Amygdala (tissue), 56 donors: ENCODE measurements around the gene CEP164.
"Not testable (repeated sequence)": the region's sequence is repeated elsewhere in the genome, so short reads cannot be mapped to it uniquely, and the experiment has no call there.

ENCODE experiments used
- DNase-seq, 56 donors: peaks; one replicate each; lab custom pipeline; 2025; lab: John Stamatoyannopoulos, UW

The CEP164 gene

DNA sequence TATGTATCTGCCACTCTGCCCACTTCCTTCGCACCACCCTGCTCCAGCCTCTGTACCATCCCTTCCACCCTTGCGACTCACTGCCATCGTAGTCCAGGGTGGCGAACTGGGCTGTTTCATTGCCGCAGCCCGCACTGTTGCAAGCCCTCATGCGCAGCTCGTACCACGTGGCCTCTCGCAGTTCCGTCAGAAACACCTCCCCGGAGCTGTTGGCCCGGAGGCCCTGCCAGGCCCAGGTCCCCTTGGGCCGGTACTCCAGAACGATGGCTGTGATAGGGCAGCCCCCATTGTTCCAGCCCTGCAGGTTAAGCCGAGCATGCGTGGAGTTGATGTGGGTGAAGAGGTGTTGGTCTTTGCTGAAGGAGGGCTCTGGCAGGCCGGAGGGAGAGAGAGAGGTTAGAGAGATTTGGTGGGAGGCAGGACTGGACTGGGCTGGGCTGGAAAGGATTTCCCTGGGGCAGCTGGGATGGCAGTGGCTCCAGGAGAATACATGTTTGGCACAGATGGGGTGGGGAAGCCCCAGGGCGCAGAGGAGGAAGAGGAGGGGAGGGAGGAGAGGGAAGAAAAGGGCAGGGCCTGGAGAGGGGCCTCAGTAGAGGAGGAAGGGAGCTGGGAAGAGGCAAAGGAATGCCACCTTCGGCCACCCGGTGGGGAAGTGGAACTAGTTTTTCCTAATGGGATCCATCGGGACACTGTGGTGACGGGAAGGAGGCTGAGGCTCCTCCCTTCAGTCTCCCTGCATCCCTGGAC, 109.6 kb downstream of the CEP164 start:
- no peak for DNase-seq

DNA sequence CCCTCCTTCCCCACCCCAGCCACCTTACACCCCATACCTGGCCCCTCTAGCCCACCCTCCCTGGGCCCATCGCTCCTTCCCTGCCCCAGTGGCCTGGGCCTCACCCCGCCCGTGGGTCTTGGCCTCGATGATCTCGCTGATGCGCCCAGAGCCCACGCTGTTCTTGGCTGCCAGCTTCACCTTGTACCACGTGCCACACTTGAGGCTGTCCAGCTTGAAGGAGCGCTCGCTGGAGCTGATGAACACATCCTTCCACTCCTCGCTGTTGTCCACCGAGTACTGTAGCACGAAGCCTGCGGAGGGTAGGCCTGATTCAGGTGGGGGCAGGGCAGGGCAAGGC, 110.1 kb downstream of the CEP164 start:
- DNase-seq: no peak

DNA sequence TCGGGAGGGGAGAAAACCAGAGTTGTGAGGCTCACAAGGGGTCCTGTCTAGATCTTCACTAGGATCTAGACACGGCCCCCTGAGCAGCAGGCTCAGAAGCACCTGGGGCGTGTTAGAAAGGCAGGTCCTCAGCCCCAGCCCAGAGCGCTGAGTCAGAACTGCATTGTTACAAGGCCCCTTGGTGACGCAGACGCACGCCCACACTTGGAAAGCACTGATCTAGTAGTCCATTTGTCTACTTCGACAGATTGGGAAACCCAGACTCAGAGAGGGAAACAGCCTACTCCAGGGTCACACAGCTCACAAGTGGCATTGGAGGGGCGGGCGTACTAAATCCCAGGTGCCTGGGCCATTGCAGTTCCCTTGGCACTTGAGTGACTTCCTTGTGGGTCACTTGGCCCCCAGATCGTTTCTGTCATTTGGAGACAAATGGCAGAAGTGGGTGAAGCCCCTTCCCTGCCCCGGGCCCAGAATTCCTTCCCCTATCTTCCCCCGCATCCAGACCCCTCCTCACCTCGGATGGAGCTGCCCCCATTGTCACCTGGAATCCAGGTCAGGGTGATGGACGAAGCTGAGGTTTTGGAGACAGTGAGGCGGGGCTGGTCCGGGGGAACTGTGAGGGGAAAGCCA, 110.8 kb downstream of the CEP164 start:
- DNase-seq: peak in 2 of 56 donors; percentile 13 to 19

DNA sequence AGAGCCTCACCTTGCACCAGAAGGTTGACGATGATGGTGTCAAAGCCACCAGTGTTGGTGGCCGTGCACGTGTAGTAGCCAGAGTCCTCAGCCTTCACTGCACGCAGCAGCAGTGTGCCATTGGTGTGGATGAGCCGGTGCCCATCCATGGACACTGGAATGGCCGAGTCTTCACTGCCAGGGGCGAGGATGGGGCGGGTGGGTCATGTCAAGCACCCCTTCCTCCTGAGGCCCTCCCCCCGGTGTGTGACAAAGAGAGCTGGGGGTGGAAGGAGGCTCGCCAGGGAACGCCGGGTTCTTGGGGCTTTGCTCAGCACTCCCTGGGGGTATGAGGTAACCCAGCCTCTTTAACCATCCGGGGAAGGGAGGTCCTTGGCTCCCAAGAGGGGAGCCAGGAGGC, 111.6 kb downstream of the CEP164 start:
- no peak for DNase-seq

DNA sequence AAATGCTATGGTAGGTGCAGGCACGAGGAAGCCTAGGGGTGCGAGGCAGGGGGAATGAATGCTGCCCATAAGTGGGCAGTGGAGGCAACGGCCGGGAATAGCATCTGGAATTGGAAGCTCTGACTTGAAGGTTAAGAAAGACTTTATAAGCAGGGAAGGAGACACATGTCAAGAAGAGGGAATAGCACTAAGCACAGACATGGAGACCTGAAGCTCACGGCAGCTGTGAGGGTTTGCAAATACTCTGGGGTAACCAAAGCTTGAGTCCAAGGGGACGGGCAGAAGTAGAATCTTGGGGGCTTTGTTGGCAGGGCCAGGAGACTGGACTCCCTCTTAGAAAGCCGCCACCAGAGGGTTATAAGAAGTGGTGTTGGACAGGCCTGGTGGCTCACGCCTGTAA, 112.6 kb downstream of the CEP164 start:
- no peak for DNase-seq

DNA sequence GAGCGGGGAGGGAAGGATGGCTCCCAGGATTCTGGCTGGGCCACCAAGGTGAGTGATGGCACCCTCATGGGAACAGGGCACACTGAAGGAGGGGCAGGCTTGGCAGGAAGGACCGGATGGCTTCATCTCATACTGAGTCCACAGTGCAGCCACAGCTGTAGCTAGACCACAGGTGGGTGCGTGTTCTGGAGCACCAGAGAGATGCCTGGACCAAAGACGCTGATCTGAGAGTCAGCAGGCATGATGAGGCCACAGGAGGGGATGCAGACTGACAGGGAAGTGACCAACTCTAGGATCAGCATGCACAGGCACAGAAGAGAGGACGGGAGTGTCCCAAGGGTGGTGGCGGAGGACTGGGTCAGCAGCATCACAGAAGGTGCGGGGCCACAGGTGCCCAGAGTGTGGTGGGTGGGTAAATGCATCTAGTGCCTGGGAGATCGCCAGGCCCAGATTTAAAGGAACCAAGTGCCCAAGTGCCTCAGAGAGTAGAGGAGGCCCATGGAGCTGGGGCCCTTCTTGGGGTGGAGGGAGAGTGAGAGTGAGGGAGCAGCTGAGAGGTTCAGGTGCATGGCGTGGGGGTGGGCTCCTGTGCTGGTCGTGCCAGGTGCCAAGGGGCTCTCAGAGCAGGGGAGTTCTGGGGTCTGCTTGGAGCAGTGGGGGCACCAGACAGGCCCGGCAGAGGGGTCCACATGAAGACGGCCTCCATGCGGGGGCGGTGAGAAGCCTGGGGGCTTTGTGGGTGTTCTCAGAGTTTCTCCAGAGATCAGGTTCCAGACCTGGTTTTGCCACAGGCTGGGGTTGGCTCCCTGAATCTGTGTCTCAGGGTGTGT, 113.7 kb downstream of the CEP164 start:
- DNase-seq: no peak

DNA sequence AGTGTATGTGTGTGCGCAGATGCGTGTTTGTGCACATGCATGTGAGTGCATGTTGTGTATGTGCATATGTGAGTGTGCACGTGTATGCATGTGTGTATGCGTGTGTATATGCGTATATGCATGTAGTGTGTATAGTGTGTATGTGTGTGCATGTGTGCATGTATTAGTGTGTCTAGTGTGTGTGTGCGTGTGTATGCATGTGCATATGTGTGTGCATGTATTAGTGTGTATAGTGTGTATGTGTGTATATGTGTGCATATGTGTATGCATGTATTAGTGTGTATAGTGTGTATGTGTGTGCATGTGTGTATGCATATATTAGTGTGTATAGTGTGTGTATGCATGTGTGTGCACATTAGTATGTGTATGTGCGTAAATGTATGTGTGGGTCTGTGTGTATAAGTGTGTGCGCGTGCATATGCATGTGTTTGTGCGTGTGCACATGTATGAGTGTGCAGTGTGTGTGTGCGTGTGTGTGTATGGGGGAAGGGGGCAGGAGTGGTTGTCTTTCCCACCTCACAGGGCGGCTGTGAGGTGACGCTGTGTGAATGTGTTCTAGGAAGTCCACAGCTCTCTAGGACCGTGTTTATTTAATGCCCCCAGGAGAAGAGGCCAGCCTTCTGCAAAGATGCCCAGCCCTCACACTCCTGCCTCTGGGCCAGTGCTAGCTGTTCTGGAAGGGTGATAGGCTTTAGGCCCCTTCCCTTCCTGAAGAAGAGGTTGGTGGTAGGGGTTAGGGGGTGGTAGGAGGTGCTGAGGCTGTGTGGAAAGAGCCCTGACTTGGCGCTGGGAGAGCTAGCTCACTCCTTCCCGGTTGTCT, 114.6 kb downstream of the CEP164 start:
- DNase-seq: no peak

DNA sequence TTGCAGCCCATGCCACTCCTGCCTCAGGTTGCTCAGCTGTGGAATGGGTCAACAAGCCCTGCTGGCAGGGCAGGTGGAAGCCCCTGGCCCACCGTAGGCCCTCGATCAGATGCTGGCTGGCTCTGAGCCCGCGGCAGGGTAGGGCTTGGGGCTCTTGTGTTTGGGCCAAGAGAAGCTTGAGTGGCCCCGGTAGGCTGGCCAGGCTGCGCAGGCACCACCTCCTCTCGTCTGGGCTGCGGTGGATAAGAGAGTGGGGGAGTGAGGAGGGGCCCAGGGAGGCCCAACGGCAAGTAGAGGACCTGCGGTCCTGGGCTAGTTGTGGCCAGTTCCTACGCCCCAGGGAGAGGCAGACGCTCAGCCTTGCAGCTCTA, 115.2 kb downstream of the CEP164 start:
- no peak for DNase-seq

DNA sequence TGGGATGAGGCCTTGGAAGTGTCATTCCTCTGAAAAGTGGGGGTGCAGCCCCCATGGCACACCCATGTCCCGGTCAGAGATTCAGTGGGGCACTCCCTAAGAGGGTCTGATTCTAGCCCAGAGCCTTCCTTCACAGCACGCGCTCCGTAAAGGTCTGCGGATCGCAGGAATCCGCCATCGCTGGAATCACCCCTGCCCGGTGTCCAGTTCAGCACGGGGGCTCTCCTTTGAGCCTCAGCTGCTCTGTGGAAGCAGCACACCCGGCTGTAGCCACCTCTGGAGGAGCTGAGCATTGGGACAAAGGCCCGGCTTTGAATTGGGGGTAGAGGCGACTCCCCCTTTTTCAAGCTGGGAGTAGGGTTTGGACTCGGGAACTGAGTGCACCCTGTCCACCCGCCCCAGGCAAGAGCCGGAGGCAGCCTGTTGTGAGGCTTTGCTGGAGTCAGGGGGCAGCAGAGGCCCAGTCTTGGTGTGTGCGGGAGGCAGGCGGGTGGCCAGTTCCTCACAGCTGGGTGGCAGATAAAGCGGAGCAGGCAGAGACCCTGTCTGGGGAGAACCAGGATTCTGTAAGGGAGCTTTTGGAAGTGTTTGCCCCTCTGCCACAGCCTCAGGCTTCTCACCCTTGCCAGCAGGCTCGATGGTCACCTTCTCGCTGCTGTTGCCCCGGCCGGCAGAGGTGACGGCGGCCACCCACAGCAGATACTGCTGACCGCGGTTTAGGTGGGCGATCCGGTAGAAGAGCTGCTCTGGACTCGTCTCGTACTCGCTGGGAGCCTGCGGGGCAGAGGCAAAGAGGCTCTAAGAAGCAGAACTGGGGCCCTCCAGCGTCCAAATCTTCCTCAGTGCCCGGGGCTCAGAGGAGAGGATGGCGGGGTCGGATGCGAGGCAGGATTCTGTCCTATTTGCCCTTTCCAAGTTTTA, 115.9 kb downstream of the CEP164 start:
- DNase-seq: peak in 49 of 56 donors; percentile 9 to 83 (median 47)

DNA sequence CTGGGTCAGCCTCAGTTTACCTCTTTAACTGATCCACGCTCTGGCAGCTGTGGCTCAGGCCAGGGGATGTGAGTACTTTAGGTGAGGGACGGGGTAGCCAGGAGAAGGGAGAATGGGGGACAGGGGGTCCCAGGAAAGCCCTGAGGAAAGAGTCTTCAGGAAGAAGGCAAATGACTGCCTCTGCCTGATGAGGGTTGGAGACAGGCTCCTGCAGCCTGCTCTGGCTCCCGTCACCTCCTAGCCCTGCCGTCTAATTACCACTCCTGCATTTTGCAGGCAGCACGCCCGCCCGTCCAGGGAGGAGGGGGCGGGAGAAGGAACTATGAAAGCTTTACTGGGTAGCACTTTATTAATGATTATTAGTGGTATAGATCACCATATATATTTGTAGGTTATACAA, 116.6 kb downstream of the CEP164 start:
- DNase-seq: no peak

DNA sequence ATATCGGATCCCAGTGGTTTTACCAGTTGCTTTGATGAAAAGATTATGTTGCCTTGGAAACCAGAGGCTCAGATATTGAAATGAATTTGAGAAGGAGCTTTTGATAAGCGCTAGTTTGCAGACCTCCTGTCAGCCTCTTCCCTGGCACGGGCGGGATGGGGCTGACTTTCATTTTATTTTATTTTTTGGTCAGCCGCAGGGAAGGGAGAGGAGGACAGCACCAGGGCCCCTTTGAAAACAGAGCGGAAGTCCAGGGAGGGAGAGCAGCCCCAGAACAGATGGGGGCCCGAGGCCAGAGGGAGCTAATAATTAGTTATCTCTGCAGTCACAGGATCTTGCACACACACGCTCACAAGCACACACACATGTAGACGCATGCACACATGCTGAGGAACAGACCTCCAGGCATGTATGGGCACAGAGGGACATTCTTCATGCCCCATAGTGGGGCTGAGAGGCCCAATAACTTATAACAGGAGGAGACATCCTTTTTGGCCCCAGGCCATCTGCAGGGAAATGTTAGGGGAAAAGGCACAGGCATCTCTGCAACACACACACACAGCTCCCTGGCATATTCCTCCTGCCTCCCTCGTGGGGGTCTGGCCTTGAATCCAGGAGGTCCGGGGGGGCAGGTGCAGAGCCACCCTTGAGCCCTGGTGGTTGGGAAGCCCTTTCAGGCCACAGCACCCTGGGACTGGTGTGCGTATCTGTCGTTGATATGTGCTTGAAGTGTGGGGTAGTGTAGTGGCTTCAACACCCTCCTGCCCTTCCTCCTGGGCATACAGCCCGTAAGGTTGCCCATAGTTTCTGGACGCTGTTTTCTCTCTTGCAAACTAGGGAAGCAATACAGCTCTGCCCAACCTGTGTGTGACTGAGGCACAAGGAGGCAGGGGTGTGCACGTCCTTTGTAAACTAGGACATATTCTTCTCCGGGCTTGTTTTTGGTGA, 117.3 kb downstream of the CEP164 start:
- no peak for DNase-seq

DNA sequence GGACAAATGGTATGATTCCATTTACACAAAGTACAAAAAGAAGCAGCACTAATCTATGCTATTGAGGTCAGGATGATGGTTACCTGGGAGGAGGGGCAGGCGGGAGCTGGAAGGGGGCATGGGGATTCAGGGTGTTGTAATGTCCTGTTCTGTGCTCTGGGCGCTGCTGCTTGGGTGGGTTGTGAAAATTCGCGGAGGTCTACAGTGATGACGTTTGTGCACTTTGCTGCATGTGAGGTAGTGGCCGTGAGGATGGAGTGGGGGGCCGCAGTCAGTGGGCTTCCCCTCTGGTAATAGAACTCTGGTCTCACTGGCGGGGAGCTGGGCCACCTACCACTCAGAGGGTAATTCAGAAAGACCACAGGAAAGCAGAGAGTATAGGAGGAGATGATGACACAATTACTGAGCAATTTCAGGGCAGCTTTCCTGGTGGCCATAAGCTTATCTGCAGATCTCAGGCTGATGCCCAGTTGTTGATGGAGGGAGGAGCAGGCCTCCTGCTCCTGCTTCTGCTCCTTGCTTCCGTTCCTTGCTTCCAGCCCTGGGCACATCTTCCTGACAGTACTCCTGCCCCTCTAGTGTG, 121.5 kb downstream of the CEP164 start:
- DNase-seq: no peak

DNA sequence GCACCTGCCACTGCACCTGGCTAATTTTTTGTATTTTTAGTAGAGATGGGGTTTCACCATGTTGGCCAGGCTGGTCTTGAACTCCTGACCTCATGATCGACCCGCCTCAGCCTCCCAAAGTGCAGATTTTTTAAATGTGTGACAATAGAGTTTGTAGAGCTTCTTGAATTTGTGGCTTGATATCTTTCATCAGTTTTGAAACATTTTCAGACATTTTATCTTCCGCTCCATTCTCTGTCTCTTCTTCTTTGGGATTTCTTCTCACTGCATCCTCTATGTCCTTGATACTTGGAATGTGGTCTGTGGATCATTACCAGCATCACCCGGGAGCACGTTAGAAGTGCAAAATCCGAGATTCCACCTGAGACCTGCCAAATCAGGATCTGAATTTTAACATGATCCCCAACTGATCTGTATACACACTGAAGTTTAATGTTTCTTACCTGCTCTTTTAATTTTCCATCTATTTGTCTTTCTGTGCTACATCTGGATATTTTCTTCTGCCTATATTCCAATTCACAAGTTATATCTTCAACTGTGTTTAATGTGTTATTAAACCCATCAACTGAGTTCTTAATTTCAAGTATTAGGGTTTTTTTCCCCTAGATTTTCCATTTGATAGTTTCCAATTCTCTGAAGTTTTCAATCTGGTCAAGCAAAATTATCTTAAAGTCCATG, 126.4 kb downstream of the CEP164 start:
- DNase-seq: no peak

DNA sequence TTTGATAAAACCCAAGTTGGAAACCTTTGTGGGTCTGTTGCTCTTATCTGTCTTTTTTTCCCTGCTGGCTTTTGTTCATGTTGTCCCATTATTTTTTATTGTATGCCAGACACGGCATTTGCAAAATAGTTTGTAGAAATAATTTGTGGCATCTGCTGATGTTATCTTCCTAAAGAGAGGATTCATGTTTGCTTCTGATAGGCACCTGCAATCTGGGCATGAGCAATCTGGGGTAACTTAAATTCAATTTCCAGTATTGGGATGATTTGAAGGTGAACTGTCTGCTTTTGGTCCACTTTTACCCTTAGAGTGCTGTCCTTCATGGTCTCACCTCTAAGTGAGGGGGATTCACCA, 126.9 kb downstream of the CEP164 start:
- DNase-seq: no peak

DNA sequence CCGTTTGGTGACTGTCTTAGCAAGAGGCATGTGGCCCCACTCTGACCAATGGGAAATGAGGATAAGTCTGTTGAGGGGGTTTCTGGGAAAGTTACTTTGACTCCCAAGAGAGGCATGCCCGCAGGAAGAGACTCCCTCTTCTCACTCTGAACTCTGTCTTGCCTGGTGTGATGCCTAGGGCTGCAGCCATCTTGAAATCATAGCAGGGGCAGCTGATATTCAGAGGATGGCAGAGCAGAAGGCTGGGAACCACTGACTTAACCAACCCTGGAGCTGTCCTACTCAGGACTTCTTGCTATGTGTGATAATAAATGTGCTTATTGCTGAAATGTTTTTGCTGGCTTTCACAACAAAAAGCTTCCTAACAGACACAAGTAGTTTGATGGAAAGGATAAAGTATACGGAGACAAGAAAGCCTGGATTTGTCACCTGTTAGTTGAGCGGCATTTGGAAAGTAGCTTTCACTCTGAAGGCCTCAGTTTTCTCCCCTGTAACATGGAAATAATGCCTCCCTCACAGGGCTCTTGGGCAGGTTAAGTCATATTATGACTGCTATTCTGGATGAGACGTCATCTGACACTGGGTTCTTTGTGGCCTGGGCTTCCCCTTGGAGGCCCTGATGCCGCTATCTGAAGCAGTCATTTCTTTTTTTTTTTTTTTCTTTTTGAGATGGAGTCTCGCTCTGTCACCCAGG, 128.5 kb downstream of the CEP164 start:
- DNase-seq: no peak

DNA sequence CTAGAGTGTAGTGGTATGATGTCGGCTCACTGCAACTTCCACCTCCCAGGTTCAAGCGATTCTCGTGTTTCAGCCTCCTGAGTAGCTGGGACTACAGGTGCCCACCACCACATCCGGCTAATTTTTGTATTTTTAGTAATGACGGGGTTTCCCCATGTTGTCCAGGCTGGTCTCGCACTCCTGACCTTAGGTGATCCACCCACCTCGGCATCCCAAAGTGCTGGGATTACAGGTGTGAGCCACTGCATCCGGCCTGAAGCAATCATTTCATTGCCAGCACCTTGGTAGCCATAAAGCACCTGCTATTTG, 129.0 kb downstream of the CEP164 start:
- DNase-seq: not testable (repeated sequence)
